ENCODE measurements around the gene FCRL4.

FCRL4 gene

DNA sequence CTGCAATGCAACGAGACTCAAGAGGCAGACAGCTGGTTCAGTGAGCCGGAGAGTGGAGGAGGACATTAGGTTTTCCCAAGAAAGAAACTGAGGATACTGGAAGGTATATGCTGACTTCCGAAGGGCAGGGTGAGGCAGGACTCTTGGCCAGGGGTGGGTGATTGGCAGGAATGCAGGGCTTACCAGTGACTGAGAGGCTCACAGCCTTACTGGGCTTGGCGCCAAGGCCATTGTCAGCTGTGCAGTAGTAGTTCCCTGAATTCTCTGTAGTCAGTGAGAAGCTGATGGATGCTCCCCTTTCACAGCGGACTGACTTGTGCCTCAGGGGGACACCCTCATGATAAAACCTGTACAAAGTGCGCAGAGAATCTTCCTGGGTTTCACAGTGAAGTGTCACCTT, 55.2 kb downstream of the FCRL4 start:
- Histone ChIP-seq H3K79me2 (ENCODE audit: insufficient read depth, low read length) (no peaks in the 10 kb centered on the region), H3K36me3 (ENCODE audit: insufficient read depth, low read length) (no peaks in the 10 kb centered on the region), H3K9me2 (replicated peaks; ENCODE audit: low read depth, low read length) (no peaks in the 10 kb centered on the region), H3K9ac (ENCODE audit: low read depth, low read length, poor library complexity, severe bottlenecking) (no peak overlapping the region), H3K4me2 (ENCODE audit: low read depth, low read length, poor library complexity, severe bottlenecking) (no peak overlapping the region), H3K4me1 (ENCODE audit: insufficient read depth, low read length, poor library complexity, severe bottlenecking) (no peaks in the 10 kb centered on the region), H2AFZ (ENCODE audit: low read length) (no peak overlapping the region), H3F3A (ENCODE audit: low read depth) (no peaks in the 10 kb centered on the region), H3K9me3 (ENCODE audit: insufficient read depth, low read depth, low read length) (no peaks in the 10 kb centered on the region), H3K27me3 (ENCODE audit: insufficient read depth, low read length, poor library complexity, severe bottlenecking) (no peaks in the 10 kb centered on the region), H4K20me1 (ENCODE audit: insufficient read depth, low read length, poor library complexity, severe bottlenecking) (no peaks in the 10 kb centered on the region), H3K4me3 (ENCODE audit: low read length, poor library complexity, severe bottlenecking) (no peak overlapping the region)
- TF ChIP-seq, protein P1, sequence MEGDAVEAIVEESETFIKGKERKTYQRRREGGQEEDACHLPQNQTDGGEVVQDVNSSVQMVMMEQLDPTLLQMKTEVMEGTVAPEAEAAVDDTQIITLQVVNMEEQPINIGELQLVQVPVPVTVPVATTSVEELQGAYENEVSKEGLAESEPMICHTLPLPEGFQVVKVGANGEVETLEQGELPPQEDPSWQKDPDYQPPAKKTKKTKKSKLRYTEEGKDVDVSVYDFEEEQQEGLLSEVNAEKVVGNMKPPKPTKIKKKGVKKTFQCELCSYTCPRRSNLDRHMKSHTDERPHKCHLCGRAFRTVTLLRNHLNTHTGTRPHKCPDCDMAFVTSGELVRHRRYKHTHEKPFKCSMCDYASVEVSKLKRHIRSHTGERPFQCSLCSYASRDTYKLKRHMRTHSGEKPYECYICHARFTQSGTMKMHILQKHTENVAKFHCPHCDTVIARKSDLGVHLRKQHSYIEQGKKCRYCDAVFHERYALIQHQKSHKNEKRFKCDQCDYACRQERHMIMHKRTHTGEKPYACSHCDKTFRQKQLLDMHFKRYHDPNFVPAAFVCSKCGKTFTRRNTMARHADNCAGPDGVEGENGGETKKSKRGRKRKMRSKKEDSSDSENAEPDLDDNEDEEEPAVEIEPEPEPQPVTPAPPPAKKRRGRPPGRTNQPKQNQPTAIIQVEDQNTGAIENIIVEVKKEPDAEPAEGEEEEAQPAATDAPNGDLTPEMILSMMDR (conservative IDR thresholded peaks at IDR 0.05; ENCODE audit: low read length): no peak
- no peak for TF ChIP-seq EZH2phosphoT487 (IDR thresholded peaks at IDR 0.05; ENCODE audit: borderline replicate concordance)

DNA sequence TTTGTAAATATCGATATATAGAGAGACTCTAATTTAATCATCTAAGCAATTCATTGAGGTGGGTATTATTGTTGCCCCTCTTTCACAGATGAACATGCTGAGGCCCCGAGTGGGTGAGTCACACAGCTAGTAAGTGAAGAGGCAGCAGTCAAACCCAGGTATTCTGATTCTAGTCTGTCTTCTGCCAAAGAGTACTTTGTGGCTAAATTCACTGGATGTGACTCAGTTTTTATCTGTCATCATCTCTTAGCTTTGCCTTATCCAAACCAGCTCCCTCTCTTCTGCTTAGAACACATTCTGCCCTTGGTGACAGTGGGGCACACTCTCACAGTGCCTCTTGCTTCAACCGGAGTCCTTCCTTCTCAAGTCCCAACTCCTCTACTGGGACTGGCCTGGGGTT, 57.0 kb downstream of the FCRL4 start:
- no peaks in the 10 kb centered on the region for H4K20me1 ChIP-seq (ENCODE audit: insufficient read depth, low read length, poor library complexity, severe bottlenecking)
- no peaks in the 10 kb centered on the region for H3K36me3 ChIP-seq (ENCODE audit: insufficient read depth, low read length)
- no peaks in the 10 kb centered on the region for H3K9me2 ChIP-seq (replicated peaks; ENCODE audit: low read depth, low read length)
- H3K79me2 ChIP-seq (ENCODE audit: insufficient read depth, low read length): no peaks in the 10 kb centered on the region
- H3K4me2 ChIP-seq (ENCODE audit: low read depth, low read length, poor library complexity, severe bottlenecking): no peak overlapping the region
- H3K9me3 ChIP-seq (ENCODE audit: insufficient read depth, low read depth, low read length): no peaks in the 10 kb centered on the region
- H3K4me3 ChIP-seq (ENCODE audit: low read length, poor library complexity, severe bottlenecking): no peak overlapping the region
- no peak overlapping the region for H2AFZ ChIP-seq (ENCODE audit: low read length)
- H3K4me1 ChIP-seq (ENCODE audit: insufficient read depth, low read length, poor library complexity, severe bottlenecking): no peaks in the 10 kb centered on the region
- no peak for TF ChIP-seq EZH2phosphoT487 (IDR thresholded peaks at IDR 0.05; ENCODE audit: borderline replicate concordance)
- TF ChIP-seq, protein P1 (conservative IDR thresholded peaks at IDR 0.05; ENCODE audit: low read length): no peak
- H3F3A ChIP-seq (ENCODE audit: low read depth): no peaks in the 10 kb centered on the region
- H3K9ac ChIP-seq (ENCODE audit: low read depth, low read length, poor library complexity, severe bottlenecking): no peak overlapping the region
- no peaks in the 10 kb centered on the region for H3K27me3 ChIP-seq (ENCODE audit: insufficient read depth, low read length, poor library complexity, severe bottlenecking)

GRCh38 chr1:157540160-157540748, 57.6 kb downstream of the FCRL4 start:
- Histone ChIP-seq H3K4me1 (ENCODE audit: insufficient read depth, low read length, poor library complexity, severe bottlenecking) (no peaks in the 10 kb centered on the region), H3K9me2 (replicated peaks; ENCODE audit: low read depth, low read length) (no peaks in the 10 kb centered on the region), H3K4me3 (ENCODE audit: low read length, poor library complexity, severe bottlenecking) (no peak overlapping the region), H3K27me3 (ENCODE audit: insufficient read depth, low read length, poor library complexity, severe bottlenecking) (no peaks in the 10 kb centered on the region), H3K4me2 (ENCODE audit: low read depth, low read length, poor library complexity, severe bottlenecking) (no peak overlapping the region), H4K20me1 (ENCODE audit: insufficient read depth, low read length, poor library complexity, severe bottlenecking) (no peaks in the 10 kb centered on the region), H3K9me3 (ENCODE audit: insufficient read depth, low read depth, low read length) (no peaks in the 10 kb centered on the region), H2AFZ (ENCODE audit: low read length) (no peak overlapping the region), H3F3A (ENCODE audit: low read depth) (no peaks in the 10 kb centered on the region), H3K36me3 (ENCODE audit: insufficient read depth, low read length) (no peaks in the 10 kb centered on the region), H3K9ac (ENCODE audit: low read depth, low read length, poor library complexity, severe bottlenecking) (no peak overlapping the region), H3K79me2 (ENCODE audit: insufficient read depth, low read length) (no peaks in the 10 kb centered on the region)
- TF ChIP-seq, protein P1 (conservative IDR thresholded peaks at IDR 0.05; ENCODE audit: low read length): no peak
- no peak for TF ChIP-seq EZH2phosphoT487 (IDR thresholded peaks at IDR 0.05; ENCODE audit: borderline replicate concordance)

All from Loucy (cell line).